GM18517 (cell line): Measurements from ENCODE around the gene PDS5B.
A peak's percentile ranks its signal among the peaks of the same experiment; 100 is the strongest.
"Not testable (repeated sequence)": the region's sequence is repeated elsewhere in the genome, so short reads cannot be mapped to it uniquely, and the experiment has no call there.

Experiments used
- ATAC-seq: cut with Tn5 transposase; IDR thresholded peaks from one replicate; pipeline ENCODE4 v1.9.1; 2021; ENCODE audit warnings: mild to moderate bottlenecking, moderate library complexity; ENCODE audit not compliant: unreplicated experiment

Gene PDS5B, protein sequence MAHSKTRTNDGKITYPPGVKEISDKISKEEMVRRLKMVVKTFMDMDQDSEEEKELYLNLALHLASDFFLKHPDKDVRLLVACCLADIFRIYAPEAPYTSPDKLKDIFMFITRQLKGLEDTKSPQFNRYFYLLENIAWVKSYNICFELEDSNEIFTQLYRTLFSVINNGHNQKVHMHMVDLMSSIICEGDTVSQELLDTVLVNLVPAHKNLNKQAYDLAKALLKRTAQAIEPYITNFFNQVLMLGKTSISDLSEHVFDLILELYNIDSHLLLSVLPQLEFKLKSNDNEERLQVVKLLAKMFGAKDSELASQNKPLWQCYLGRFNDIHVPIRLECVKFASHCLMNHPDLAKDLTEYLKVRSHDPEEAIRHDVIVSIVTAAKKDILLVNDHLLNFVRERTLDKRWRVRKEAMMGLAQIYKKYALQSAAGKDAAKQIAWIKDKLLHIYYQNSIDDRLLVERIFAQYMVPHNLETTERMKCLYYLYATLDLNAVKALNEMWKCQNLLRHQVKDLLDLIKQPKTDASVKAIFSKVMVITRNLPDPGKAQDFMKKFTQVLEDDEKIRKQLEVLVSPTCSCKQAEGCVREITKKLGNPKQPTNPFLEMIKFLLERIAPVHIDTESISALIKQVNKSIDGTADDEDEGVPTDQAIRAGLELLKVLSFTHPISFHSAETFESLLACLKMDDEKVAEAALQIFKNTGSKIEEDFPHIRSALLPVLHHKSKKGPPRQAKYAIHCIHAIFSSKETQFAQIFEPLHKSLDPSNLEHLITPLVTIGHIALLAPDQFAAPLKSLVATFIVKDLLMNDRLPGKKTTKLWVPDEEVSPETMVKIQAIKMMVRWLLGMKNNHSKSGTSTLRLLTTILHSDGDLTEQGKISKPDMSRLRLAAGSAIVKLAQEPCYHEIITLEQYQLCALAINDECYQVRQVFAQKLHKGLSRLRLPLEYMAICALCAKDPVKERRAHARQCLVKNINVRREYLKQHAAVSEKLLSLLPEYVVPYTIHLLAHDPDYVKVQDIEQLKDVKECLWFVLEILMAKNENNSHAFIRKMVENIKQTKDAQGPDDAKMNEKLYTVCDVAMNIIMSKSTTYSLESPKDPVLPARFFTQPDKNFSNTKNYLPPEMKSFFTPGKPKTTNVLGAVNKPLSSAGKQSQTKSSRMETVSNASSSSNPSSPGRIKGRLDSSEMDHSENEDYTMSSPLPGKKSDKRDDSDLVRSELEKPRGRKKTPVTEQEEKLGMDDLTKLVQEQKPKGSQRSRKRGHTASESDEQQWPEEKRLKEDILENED (N-terminal part only)

GRCh38 chr13:32586080-32586900 lies at the start of gene PDS5B:
PDS5B (plus strand) TSS chr13:32586452; CDS start chr13:32648773, 62,321 bp downstream.
- peak; percentile 75 for ATAC-seq

- ATAC-seq: no peak
Observed at GRCh38 chr13:32537580-32538142, 48.6 kb upstream of the PDS5B start.

DNA sequence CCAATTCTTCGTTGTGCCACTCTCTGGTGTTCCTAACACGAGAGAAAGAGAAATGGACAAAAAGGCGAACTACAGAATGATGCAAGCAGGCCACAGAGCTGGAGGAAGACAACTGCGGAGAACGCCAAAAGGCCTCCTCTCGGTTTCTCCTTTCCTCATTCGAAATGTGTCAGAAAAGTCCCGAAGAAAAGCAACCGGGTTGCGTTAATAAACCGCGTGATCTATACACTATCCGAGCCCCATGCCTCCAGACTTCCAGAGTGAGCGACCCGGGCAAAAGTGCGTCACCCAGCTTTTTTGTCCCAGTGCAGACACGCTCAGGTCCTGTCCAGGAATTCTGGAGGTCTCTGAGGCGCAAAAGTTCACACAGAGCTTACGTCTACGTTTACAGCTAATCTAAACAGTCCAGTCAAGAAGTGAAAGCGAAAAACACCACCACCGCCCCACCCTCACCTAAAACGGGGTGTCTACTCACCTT lies 48.1 kb upstream of the PDS5B start:
- peak; percentile 77 for ATAC-seq

GRCh38 chr13:32538621-32539246 lies 47.5 kb upstream of the PDS5B start, which contains the start of gene N4BP2L2:
N4BP2L2 (minus strand) TSS chr13:32538795; CDS start chr13:32537027, 1,768 bp downstream.
- ATAC-seq: peak; percentile 95

DNA sequence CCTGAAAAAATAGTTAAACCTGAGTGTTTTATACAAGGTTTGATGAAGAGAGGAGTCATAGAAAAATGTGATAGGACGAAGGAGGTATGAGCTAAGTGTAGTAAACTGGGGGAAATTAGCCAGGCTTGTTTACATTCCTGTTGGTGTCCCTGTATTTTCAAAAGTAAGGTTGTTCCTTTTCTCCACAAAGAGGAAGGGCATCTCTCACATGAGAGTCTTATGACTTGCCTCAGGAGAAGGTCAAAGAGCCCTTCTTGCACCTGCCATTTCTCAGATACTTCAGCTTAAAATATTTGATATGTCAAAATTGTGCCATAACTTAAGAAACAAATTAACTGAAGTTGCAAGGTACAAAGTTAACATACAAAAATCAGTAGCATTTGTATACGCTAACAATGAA lies 44.0 kb upstream of the PDS5B start:
- no peak for ATAC-seq

DNA sequence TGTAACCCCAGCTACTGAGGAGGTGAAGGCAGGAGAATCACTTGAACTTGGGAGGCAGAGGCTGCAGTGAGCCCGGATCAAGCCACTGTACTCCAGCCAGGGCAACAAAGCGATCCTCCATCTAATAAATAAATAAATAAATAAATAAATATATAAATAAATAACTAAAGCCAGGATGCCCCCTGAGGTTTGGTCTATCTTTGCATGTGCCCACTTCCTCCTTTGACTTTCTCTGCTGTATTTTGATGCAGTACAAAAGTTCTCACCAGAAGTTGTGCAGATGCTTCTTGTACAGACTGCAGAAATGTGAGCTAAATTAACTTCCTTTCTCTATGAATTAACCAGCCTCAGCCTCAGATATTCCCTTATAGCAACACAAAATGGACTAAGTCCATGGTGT lies 41.2 kb upstream of the PDS5B start:
- no peak for ATAC-seq

DNA sequence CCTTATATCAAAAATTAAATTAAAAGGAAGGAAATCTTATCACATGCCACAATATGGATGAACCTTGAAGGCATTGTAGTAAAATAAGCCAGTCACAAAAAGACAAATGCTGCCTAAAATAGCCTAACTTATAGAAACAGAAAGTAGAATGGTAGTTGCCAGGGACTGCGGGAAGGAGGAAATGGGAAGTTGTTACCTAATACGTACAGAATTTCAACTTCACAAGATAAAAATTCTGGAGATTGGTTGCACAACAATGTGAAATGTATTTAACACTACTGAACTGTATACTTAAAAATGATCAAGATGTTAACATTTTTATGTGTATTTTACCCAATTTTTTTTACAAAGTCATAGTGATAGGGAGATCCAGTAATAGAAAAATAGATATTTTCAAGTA lies 37.4 kb upstream of the PDS5B start:
- ATAC-seq: no peak

GRCh38 chr13:32549788-32550187 lies 36.5 kb upstream of the PDS5B start:
- no peak for ATAC-seq

- no peak for ATAC-seq
Observed at GRCh38 chr13:32553720-32554119, 32.5 kb upstream of the PDS5B start.

DNA sequence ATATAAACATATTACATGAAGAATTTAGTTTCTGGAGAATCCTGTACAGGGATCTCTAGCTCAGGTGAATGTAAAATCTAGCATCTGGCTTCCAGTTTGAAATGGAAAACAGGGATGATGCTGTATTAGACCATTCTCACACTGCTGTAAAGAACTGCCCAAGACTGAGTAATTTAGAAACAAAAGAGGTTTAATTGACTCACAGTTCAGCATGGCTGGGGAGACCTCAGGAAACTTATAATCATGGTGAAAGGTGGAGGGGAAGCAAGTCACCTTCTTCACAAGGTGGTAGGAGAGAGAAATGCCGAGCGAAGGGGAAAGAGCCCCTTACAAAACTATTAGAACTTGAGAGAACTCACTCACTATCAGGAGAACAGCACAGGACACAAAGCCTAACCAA lies 30.6 kb upstream of the PDS5B start:
- ATAC-seq: no peak

DNA sequence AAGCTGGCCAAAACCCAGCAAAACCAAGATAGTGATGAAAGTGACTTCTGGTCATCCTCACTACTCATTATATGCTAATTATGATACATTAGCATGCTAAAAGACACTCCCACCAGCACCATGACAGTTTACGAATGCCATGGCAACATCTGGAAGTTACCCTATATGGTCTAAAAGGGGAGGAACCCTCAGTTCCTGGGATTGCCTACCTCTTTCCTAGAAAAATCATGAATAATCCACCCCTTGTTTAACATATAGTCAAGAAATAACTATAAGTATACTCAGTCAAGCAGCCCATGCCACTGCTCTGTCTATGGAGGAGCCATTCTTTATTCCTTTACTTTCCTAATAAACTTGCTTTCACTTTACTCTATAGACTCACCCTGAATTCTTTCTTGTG lies 25.4 kb upstream of the PDS5B start:
- ATAC-seq: not testable (repeated sequence)

DNA sequence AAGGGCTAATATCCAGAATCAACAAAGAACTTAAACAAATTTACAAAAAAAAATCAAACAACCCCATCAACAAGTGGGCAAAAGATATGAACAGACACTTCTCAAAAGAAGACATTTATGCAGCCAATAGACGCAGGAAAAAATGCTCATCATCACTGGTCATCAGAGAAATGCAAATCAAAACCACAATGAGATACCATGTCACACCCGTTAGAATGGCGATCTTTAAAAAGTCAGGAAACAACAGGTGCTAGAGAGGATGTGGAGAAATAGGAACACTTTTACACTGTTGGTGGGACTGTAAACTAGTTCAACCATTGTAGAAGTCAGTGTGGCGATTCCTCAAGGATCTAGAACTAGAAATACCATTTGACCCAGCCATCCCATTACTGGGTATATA lies 10.6 kb upstream of the PDS5B start:
- not testable (repeated sequence) for ATAC-seq

GRCh38 chr13:32577032-32577431 lies 9.2 kb upstream of the PDS5B start:
- no peak for ATAC-seq

- no peak for ATAC-seq
Observed at GRCh38 chr13:32581177-32581786, 5.0 kb upstream of the PDS5B start.

GRCh38 chr13:32582281-32582680 lies 4.0 kb upstream of the PDS5B start:
- ATAC-seq: no peak

- ATAC-seq: no peak
Observed at GRCh38 chr13:32582991-32583390, 3.3 kb upstream of the PDS5B start.

GRCh38 chr13:32585550-32586079 lies 637 bp upstream of the PDS5B start:
- no peak for ATAC-seq

DNA sequence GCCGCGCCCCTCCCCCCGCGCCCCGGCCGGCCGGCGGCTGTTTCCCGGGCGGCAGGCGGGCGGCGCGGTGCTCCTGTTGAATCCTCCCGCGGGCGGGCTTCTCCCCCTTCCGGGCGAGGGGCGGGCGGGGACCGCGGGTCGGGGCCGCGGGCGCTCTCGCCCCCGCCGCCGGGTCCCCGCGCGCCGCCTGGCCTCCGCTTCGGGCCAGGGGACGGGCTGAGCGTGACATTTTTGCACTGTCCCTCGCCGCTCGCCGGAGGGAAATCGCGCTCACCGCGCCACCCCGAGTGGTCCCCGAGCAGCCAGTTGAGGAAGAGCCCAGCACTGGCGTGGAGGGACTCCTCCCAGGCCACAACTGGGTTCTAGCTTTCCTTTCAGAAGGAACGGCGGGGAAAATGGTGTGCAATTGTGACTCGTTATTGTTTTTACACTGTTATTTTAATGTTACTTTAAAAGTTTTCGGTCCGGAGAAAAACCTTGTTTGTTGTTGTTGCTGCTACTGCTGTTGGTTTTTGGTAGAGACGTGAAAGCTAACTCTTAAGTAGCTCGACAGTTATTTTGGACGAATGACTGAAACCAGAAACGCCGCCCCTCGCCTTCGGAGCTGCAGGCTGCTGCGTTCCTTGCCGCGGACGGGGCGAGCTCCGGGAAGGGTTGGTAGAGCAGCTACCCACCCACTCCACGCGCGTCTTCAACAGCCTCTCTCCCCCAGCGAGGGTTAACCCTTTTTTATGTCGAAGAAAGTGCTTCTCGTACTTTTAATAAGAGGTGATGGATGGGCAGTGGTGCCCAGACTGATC lies 959 bp downstream of the PDS5B start:
- ATAC-seq: peak; percentile 33
